SH-SY5Y (cell line): Measurements from ENCODE around the gene STT3B.

ENCODE experiments used
- GATA2 ChIP-seq: IDR thresholded peaks from 2 replicates; pipeline ENCODE4 v1.6.1; 2011; ENCODE audit warnings: mild to moderate bottlenecking, low read depth, low read length
- GATA3 ChIP-seq: IDR thresholded peaks from 2 replicates; pipeline ENCODE4 v1.6.1; 2011; ENCODE audit warnings: low read depth, mild to moderate bottlenecking, low read length, moderate library complexity

GRCh38 chr3:31576521-31576920, 43.8 kb downstream of the STT3B start:
- no peak for TF ChIP-seq GATA2
- TF ChIP-seq GATA3: no peak
